Testis (tissue), 2 donors: ENCODE data around the gene ZNF277.

Experiments
- POLR2A ChIP-seq: fragments of 450-650 bp; IDR thresholded peaks from one replicate; pipeline ENCODE4 v1.6.1; 2017; ENCODE audit warnings: antibody characterized with exemption, mild to moderate bottlenecking, moderate library complexity
- TF ChIP-seq, protein P1 (sequence below), 3 experiments: fragments of 450-650 bp in 2 of 3; fragments of 200-600 bp in 1 of 3; sonication (generic) in 1 of 3; IDR thresholded peaks; one replicate each; pipeline ENCODE4 v1.5.1; 2016 to 2019; ENCODE audit warnings: antibody characterized with exemption in 3 of 3, mild to moderate bottlenecking in 2 of 3, moderate library complexity in 1 of 3

DNA sequence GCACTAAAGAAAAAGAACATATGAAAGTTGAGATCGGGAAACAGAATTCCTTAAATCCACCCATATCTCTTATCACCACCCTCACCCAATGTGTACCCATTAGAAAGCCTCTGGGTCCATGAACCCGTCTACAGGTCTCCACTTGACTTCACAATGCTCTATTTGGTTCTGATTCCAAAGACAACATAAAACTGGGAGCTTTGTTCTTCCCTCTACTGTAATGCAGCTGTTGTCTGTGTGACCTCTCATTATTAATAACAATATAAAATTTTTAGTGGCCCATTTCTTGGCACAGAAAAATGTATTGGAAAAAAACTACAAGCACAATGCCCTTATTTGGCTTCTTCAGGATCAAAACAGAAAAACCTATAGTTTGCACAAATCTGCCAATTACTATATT lies 30.3 kb upstream of the ZNF277 start:
- TF ChIP-seq POLR2A = no peak
- TF ChIP-seq, protein P1, sequence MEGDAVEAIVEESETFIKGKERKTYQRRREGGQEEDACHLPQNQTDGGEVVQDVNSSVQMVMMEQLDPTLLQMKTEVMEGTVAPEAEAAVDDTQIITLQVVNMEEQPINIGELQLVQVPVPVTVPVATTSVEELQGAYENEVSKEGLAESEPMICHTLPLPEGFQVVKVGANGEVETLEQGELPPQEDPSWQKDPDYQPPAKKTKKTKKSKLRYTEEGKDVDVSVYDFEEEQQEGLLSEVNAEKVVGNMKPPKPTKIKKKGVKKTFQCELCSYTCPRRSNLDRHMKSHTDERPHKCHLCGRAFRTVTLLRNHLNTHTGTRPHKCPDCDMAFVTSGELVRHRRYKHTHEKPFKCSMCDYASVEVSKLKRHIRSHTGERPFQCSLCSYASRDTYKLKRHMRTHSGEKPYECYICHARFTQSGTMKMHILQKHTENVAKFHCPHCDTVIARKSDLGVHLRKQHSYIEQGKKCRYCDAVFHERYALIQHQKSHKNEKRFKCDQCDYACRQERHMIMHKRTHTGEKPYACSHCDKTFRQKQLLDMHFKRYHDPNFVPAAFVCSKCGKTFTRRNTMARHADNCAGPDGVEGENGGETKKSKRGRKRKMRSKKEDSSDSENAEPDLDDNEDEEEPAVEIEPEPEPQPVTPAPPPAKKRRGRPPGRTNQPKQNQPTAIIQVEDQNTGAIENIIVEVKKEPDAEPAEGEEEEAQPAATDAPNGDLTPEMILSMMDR (IDR thresholded peaks at IDR 0.05) = no peak
